H1 (cell line): ENCODE data around the gene DNAI2. TPM values are rescaled to one million over a fixed set of nuclear protein-coding genes. Genes with fewer than 3 reads are reported as not detected.

Experiments used
- CTCF ChIA-PET: fragments of 300-600 bp; sonication (Branson Sonifier 250); formaldehyde crosslinking; loops from one replicate; lab custom pipeline; 2021; ENCODE audit not compliant: partially characterized antibody; lab: Charles Lee
- POLR2A ChIA-PET: fragments of 300-600 bp; sonication (Branson Sonifier 250); formaldehyde crosslinking; loops from one replicate; lab custom pipeline; 2021; ENCODE audit warnings: inconsistent platforms; ENCODE audit not compliant: partially characterized antibody; lab: Charles Lee
- DNase-seq, 2 experiments: peaks; one replicate each; pipeline versions ENCODE4 v3.0.0 to v3.0.0-alpha.2; 2010 to 2022; ENCODE audit warnings: low spot score in 2 of 2, low read depth in 1 of 2, mixed read lengths in 1 of 2
- FAIRE-seq: peaks from 2 replicates; lab custom pipeline; 2011; peaks lifted over from hg19 to GRCh38; lab: Jason Lieb, UNC
- H2AFZ ChIP-seq: 2 replicates; pipeline ENCODE4 v1.8.1; 2012; ENCODE audit warnings: low read length, inconsistent platforms
- H2AK5ac ChIP-seq: 2 replicates; pipeline ENCODE4 v1.6.1; 2013; ENCODE audit warnings: low read depth, low read length
- H2BK120ac ChIP-seq: replicated peaks from 2 replicates; pipeline ENCODE3; 2013; ENCODE audit warnings: low read depth, low read length, inconsistent platforms
- H2BK12ac ChIP-seq: 2 replicates; pipeline ENCODE4 v1.6.1; 2013; ENCODE audit warnings: low read depth, low read length
- H2BK15ac ChIP-seq: 2 replicates; pipeline ENCODE4 v1.6.1; 2013; ENCODE audit warnings: low read length
- H2BK20ac ChIP-seq: 2 replicates; pipeline ENCODE4 v1.6.1; 2013; ENCODE audit warnings: low read length
- H2BK5ac ChIP-seq: 2 replicates; pipeline ENCODE4 v1.6.1; 2013; ENCODE audit warnings: low read depth, low read length
- H3K14ac ChIP-seq: 2 replicates; pipeline ENCODE4 v1.6.1; 2013; ENCODE audit warnings: inconsistent platforms; ENCODE audit not compliant: insufficient read length
- H3K18ac ChIP-seq: 2 replicates; pipeline ENCODE4 v1.6.1; 2013; ENCODE audit warnings: low read length; ENCODE audit errors: extremely low read depth
- H3K23ac ChIP-seq: 2 replicates; pipeline ENCODE4 v1.6.1; 2013; ENCODE audit warnings: inconsistent platforms; ENCODE audit not compliant: insufficient read length
- H3K23me2 ChIP-seq: 2 replicates; pipeline ENCODE4 v1.6.1; 2013; ENCODE audit warnings: low read depth, low read length
- H3K27ac ChIP-seq: 2 replicates; pipeline ENCODE4 v1.6.1; 2011; ENCODE audit warnings: low read depth, low read length, inconsistent platforms
- H3K27me3 ChIP-seq, 4 experiments: replicated peaks in 1 of 4; 1 replicate in 1 of 4; 2 replicates in 3 of 4; pipeline versions ENCODE4 v1.6.1 to v1.8.1; 2011 to 2013; ENCODE audit warnings: low read length in 3 of 4, mild to moderate bottlenecking in 3 of 4, inconsistent platforms in 2 of 4, mixed read lengths in 2 of 4, moderate library complexity in 1 of 4; ENCODE audit not compliant: control insufficient read depth in 3 of 4, insufficient read depth in 3 of 4; ENCODE audit errors: extremely low read depth in 1 of 4
- H3K36me3 ChIP-seq, 4 experiments: 2 replicates each; pipeline versions ENCODE4 v1.6.1 to v1.8.1; 2011 to 2013; ENCODE audit warnings: mild to moderate bottlenecking in 4 of 4, low read length in 3 of 4, moderate library complexity in 2 of 4, control low read depth in 1 of 4, inconsistent platforms in 1 of 4; ENCODE audit not compliant: insufficient read depth in 4 of 4, control insufficient read depth in 2 of 4
- H3K4ac ChIP-seq: replicated peaks from 2 replicates; pipeline ENCODE3; 2013; ENCODE audit warnings: low read length, low read depth, mixed read lengths, inconsistent platforms; ENCODE audit not compliant: insufficient read length
- H3K4me1 ChIP-seq, 4 experiments: replicated peaks in 1 of 4; 1 replicate in 1 of 4; 2 replicates in 3 of 4; pipeline versions ENCODE4 v1.6.1 to v1.8.1; 2011 to 2013; ENCODE audit warnings: low read length in 3 of 4, inconsistent platforms in 2 of 4, mixed read lengths in 1 of 4; ENCODE audit not compliant: insufficient read depth in 4 of 4, control insufficient read depth in 3 of 4
- H3K4me2 ChIP-seq, 2 experiments: 2 replicates each; pipeline versions ENCODE4 v1.6.1 to v1.8.1; 2011 to 2013; ENCODE audit warnings: low read depth in 2 of 2, low read length in 2 of 2, control low read depth in 1 of 2, inconsistent platforms in 1 of 2, mild to moderate bottlenecking in 1 of 2; ENCODE audit not compliant: insufficient read depth in 1 of 2
- H3K4me3 ChIP-seq, 4 experiments: fragments of 200-600, 300-600 bp in 1 of 4; sonication (generic), shearing (Covaris generic), sonication (Bioruptor Twin) in 1 of 4; 2 replicates each; pipeline versions ENCODE4 v1.5.1 to v1.8.1; 2011 to 2016; ENCODE audit warnings: low read length in 4 of 4, low read depth in 3 of 4, control low read depth in 2 of 4, inconsistent platforms in 2 of 4, mild to moderate bottlenecking in 2 of 4, mixed read lengths in 1 of 4, moderate library complexity in 1 of 4; ENCODE audit not compliant: insufficient read depth in 2 of 4; ENCODE audit errors: extremely low read depth in 1 of 4
- H3K56ac ChIP-seq: replicated peaks from 2 replicates; pipeline ENCODE3; 2013; ENCODE audit warnings: low read depth, mild to moderate bottlenecking, mixed read lengths, low read length, inconsistent platforms; ENCODE audit not compliant: insufficient read length
- H3K79me1 ChIP-seq: 2 replicates; pipeline ENCODE4 v1.6.1; 2013; ENCODE audit warnings: low read depth, low read length, control low read depth
- H3K79me2 ChIP-seq, 2 experiments: 2 replicates each; pipeline versions ENCODE4 v1.6.1 to v1.8.1; 2012 to 2013; ENCODE audit warnings: low read length in 2 of 2, mild to moderate bottlenecking in 2 of 2, inconsistent platforms in 1 of 2; ENCODE audit not compliant: insufficient read depth in 2 of 2, control insufficient read depth in 1 of 2
- H3K9ac ChIP-seq, 4 experiments: replicated peaks in 1 of 4; 1 replicate in 1 of 4; 2 replicates in 3 of 4; pipeline versions ENCODE4 v1.6.1 to v1.8.1; 2011 to 2013; ENCODE audit warnings: low read depth in 3 of 4, low read length in 3 of 4, control low read depth in 2 of 4, mild to moderate bottlenecking in 2 of 4, moderate library complexity in 2 of 4, inconsistent platforms in 1 of 4; ENCODE audit errors: extremely low read depth in 1 of 4
- H3K9me3 ChIP-seq, 2 experiments: 2 replicates each; pipeline versions ENCODE4 v1.6.1 to v1.8.1; 2012 to 2013; ENCODE audit warnings: mild to moderate bottlenecking in 2 of 2, moderate library complexity in 2 of 2, control low read depth in 1 of 2, inconsistent platforms in 1 of 2, low read depth in 1 of 2, low read length in 1 of 2, mixed read lengths in 1 of 2; ENCODE audit not compliant: insufficient read depth in 2 of 2
- H4K20me1 ChIP-seq, 2 experiments: replicated peaks in 1 of 2; 2 replicates each; pipeline versions ENCODE3 to v1.8.1; 2011 to 2013; ENCODE audit warnings: inconsistent platforms in 2 of 2, low read length in 2 of 2, mild to moderate bottlenecking in 1 of 2; ENCODE audit not compliant: insufficient read depth in 2 of 2, control insufficient read depth in 1 of 2
- H4K5ac ChIP-seq: 2 replicates; pipeline ENCODE4 v1.6.1; 2013; ENCODE audit warnings: low read length, low read depth, mixed read lengths, inconsistent platforms; ENCODE audit not compliant: insufficient read length
- H4K8ac ChIP-seq: 2 replicates; pipeline ENCODE4 v1.8.0; 2013; ENCODE audit warnings: mild to moderate bottlenecking, moderate library complexity, low read length, inconsistent platforms; ENCODE audit not compliant: insufficient read depth; ENCODE audit errors: extremely low read depth
- H4K91ac ChIP-seq: replicated peaks from 2 replicates; pipeline ENCODE3; 2013; ENCODE audit warnings: low read length, mixed read lengths, inconsistent platforms; ENCODE audit not compliant: insufficient read length
- FOSL1 ChIP-seq: IDR thresholded peaks from 2 replicates; pipeline ENCODE4 v1.6.1; 2011; ENCODE audit warnings: mild to moderate bottlenecking, low read depth, low read length, moderate library complexity; ENCODE audit not compliant: insufficient read depth
- JUND ChIP-seq: IDR thresholded peaks from 2 replicates; pipeline ENCODE4 v1.6.1; 2011; ENCODE audit warnings: mild to moderate bottlenecking, improper control_type of control experiment, low read length
- NANOG ChIP-seq: IDR thresholded peaks from 2 replicates; pipeline ENCODE4 v1.6.1; 2011; ENCODE audit warnings: low read length, low read depth, mild to moderate bottlenecking, inconsistent platforms; ENCODE audit not compliant: insufficient read depth, poor library complexity, severe bottlenecking
- SUZ12 ChIP-seq: fragments of 200-600 bp; sonication (generic); IDR thresholded peaks from 2 replicates; pipeline ENCODE4 v1.6.1; 2012; ENCODE audit warnings: mild to moderate bottlenecking, inconsistent platforms, low read length, moderate library complexity, mixed read lengths
- TBP ChIP-seq: IDR thresholded peaks from 2 replicates; pipeline ENCODE4 v1.6.1; 2011; ENCODE audit warnings: low read depth, low read length, improper control_type of control experiment
- TCF12 ChIP-seq: IDR thresholded peaks from 2 replicates; pipeline ENCODE4 v1.6.1; 2011; ENCODE audit warnings: low read depth, mild to moderate bottlenecking, low read length
- TEAD4 ChIP-seq: IDR thresholded peaks from 2 replicates; pipeline ENCODE4 v1.6.1; 2012; ENCODE audit warnings: low read depth, low read length, inconsistent platforms, mixed read lengths
- YY1 ChIP-seq: IDR thresholded peaks from 2 replicates; pipeline ENCODE4 v1.6.1; 2011; ENCODE audit warnings: low read depth, mild to moderate bottlenecking, low read length
- WGBS, 2 experiments: shearing (Covaris generic) in 1 of 2; methylation state at CpG; one replicate each; pipeline versions ENCODE4 v1.1.6 to v1.1.7; 2013 to 2015; ENCODE audit warnings: low lambda C conversion rate in 2 of 2, mixed read lengths in 2 of 2, inconsistent platforms in 1 of 2, low coverage in 1 of 2, missing lambda C conversion rate in 1 of 2; ENCODE audit not compliant: insufficient replicate concordance in 2 of 2, insufficient coverage in 1 of 2, insufficient read length in 1 of 2; ENCODE audit errors: extremely low coverage in 1 of 2, missing lambda C conversion rate in 1 of 2; 5-methylcytosine and 5-hydroxymethylcytosine counted together
- polyA plus RNA-seq, 7 experiments: library from polyadenylated mRNA; depleted of rRNA in 3 of 7; stranded (reverse) in 5 of 7; unstranded in 2 of 7; fragments of >200 nt in 5 of 7; fragments of 200-250 nt in 2 of 7; gene quantifications; 1 replicate in 5 of 7; 2 replicates in 1 of 7; 4 replicates in 1 of 7; pipeline versions ENCODE4 v1.2.1 to v1.2.3, GENCODE V29; 2011 to 2013; ENCODE audit warnings: missing spikeins in 2 of 7, mixed read lengths in 2 of 7
- total RNA-seq: library from RNA; stranded (reverse); fragmentation: NEBNext Ultra II Directional; extraction: Animal tissue kit (Norgen Biotek cat#: 25700); gene quantifications from 2 replicates; pipeline ENCODE4 v1.2.1, GENCODE V29; 2021
- TF ChIP-seq, protein P1 (sequence below): IDR thresholded peaks from 2 replicates; pipeline ENCODE4 v1.6.1; 2011; ENCODE audit warnings: low read depth, mild to moderate bottlenecking, low read length; ENCODE audit not compliant: insufficient read depth
- TF ChIP-seq, protein P2 (sequence below): IDR thresholded peaks from 2 replicates; pipeline ENCODE4 v1.6.1; 2012; ENCODE audit warnings: inconsistent platforms

DNAI2 gene
- total and polyA plus RNA-seq, 2 of the 8 experiments (the other 6 are each of a cell fraction or from before 2014, with no cell fraction given), result 0.08 to 0.15 TPM

DNA sequence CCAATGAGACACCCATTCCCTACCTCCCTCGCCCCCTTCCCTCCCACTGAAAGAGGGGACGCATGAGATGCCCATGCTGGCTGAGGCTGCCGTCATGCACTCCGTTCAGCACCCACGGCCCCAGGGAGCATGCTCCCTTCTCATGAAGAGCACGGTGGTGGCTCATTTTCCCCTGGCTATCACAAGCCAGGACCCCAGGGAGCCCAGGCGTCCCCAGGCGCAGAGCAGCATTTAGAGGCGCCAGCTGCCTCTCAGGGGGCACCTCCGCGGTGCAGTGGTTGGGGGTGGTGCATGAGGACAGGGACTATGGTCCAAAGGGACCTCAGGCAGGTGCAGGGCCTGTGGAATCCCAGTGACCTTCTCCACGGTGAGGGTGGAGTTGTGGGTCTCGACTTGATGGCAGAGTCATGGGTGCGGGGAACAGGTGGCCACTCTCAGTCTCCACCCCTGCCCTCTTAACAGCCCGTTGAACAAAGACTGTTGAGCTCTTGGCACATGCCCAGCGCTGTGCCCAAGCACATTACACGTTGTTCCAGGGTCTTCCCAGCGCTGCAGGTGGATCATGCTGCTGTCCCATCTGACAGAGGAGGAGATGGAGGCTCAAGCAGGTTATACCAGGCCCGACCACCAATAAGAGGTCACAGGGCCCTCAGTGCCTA lies 65.6 kb downstream of the DNAI2 start:
- 87% methylated on average over 19 of the region's 19 CpGs; no CpG with 5 or more reads in 1 of the 2 experiments for WGBS, 2 experiments
- no peaks in the 10 kb centered on the region for H3K36me3 ChIP-seq
- H3K4me3 ChIP-seq, result no peak overlapping the region
- no peak overlapping the region for H3K9ac ChIP-seq
- H3K9me3 ChIP-seq, result peaks cover 0 to 5% of the 10 kb centered on the region in 2 experiments; a peak in 1 of 4 replicates
- no peak overlapping the region for H4K5ac ChIP-seq
- ChIA-PET POLR2A (no interaction called here), CTCF (interaction anchor here (0.9 to 1.5 kb wide), 3 partner anchors 9 to 13 kb away, joined by 3 to 11 read pairs (median 3); no protein-coding TSS in a partner anchor)
- no peaks in the 10 kb centered on the region for H3K79me2 ChIP-seq
- H3K4me1 ChIP-seq, result peaks cover 0 to 16% (median 9%) of the 10 kb centered on the region in 4 experiments; a peak in 5 of 7 replicates
- no peak overlapping the region for H2AK5ac ChIP-seq
- no peak overlapping the region for H2BK15ac ChIP-seq
- FAIRE-seq, result no peak
- H3K4me2 ChIP-seq, result no peak overlapping the region
- no peak overlapping the region for H2BK120ac ChIP-seq
- no peaks in the 10 kb centered on the region for H3K79me1 ChIP-seq
- H3K14ac ChIP-seq, result no peak overlapping the region
- no peak overlapping the region for H3K56ac ChIP-seq
- no peak overlapping the region for H2BK5ac ChIP-seq
- no peak overlapping the region for H3K27ac ChIP-seq
- TF ChIP-seq SUZ12 (no peak), TEAD4 (no peak), TBP (no peak), TCF12 (no peak), YY1 (no peak), FOSL1 (no peak), NANOG (no peak), JUND (no peak)
- TF ChIP-seq, protein P1, sequence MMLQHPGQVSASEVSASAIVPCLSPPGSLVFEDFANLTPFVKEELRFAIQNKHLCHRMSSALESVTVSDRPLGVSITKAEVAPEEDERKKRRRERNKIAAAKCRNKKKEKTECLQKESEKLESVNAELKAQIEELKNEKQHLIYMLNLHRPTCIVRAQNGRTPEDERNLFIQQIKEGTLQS, result no peak
- TF ChIP-seq, protein P2, sequence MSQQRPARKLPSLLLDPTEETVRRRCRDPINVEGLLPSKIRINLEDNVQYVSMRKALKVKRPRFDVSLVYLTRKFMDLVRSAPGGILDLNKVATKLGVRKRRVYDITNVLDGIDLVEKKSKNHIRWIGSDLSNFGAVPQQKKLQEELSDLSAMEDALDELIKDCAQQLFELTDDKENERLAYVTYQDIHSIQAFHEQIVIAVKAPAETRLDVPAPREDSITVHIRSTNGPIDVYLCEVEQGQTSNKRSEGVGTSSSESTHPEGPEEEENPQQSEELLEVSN, result no peak
- H3K4ac ChIP-seq, result no peak overlapping the region
- no peaks in the 10 kb centered on the region for H3K23me2 ChIP-seq
- no peak overlapping the region for H4K8ac ChIP-seq
- H4K91ac ChIP-seq, result no peak overlapping the region
- no peak overlapping the region for H3K18ac ChIP-seq
- DNase-seq, result no peak
- H2BK12ac ChIP-seq, result no peak overlapping the region
- no peak overlapping the region for H3K23ac ChIP-seq
- H2AFZ ChIP-seq, result no peak overlapping the region
- no peaks in the 10 kb centered on the region for H4K20me1 ChIP-seq
- no peaks in the 10 kb centered on the region; a peak in 1 of 7 replicates for H3K27me3 ChIP-seq
- 0 out of 2 replicates have a peak overlapping the region, but pooled peaks have one; percentile 32 for H2BK20ac ChIP-seq
